Fibroblast of lung (primary cell): ENCODE results near the gene MRPL14. TPM values are rescaled to one million over a fixed set of nuclear protein-coding genes. Genes with fewer than 3 reads are reported as not detected.

Experiments
- DNase-seq, 2 donors: peaks; one replicate each; pipeline versions ENCODE4 v3.0.0 to v3.0.0-alpha.2; 2010; ENCODE audit warnings: low read depth in 2 of 2
- H2AFZ ChIP-seq: 2 replicates; pipeline ENCODE4 v1.5.1; 2012; ENCODE audit warnings: low read length, control low read depth, inconsistent platforms
- H3K27ac ChIP-seq: 2 replicates; pipeline ENCODE4 v1.5.1; 2011; ENCODE audit warnings: low read length, control low read depth; ENCODE audit not compliant: insufficient read depth
- H3K27me3 ChIP-seq: 2 replicates; pipeline ENCODE4 v1.5.1; 2011; ENCODE audit warnings: mild to moderate bottlenecking, low read length; ENCODE audit not compliant: control insufficient read depth, insufficient read depth
- H3K36me3 ChIP-seq: 2 replicates; pipeline ENCODE4 v1.5.1; 2011; ENCODE audit warnings: low read length; ENCODE audit not compliant: control insufficient read depth, insufficient read depth
- H3K4me1 ChIP-seq: 2 replicates; pipeline ENCODE4 v1.5.1; 2011; ENCODE audit warnings: low read length; ENCODE audit not compliant: control insufficient read depth, insufficient read depth; ENCODE audit errors: extremely low read depth
- H3K4me2 ChIP-seq: 2 replicates; pipeline ENCODE4 v1.5.1; 2011; ENCODE audit warnings: low read length, control low read depth; ENCODE audit not compliant: insufficient read depth; ENCODE audit errors: extremely low read depth
- H3K4me3 ChIP-seq, 4 experiments: fragments of 200-600 bp in 1 of 4; sonication (generic) in 1 of 4; replicated peaks in 1 of 4; 2 replicates each; pipeline ENCODE4 v1.5.1; 2011 to 2016; ENCODE audit warnings: low read length in 4 of 4, low read depth in 3 of 4, mild to moderate bottlenecking in 3 of 4, control low read depth in 2 of 4, inconsistent platforms in 1 of 4, mixed read lengths in 1 of 4; ENCODE audit not compliant: insufficient read depth in 1 of 4; ENCODE audit errors: control extremely low read depth in 1 of 4
- H3K79me2 ChIP-seq: 2 replicates; pipeline ENCODE4 v1.5.1; 2012; ENCODE audit warnings: mild to moderate bottlenecking, low read length, inconsistent platforms; ENCODE audit not compliant: control insufficient read depth, insufficient read depth
- H3K9ac ChIP-seq: 2 replicates; pipeline ENCODE4 v1.5.1; 2011; ENCODE audit warnings: mild to moderate bottlenecking, low read length, control low read depth; ENCODE audit not compliant: insufficient read depth
- H3K9me3 ChIP-seq: 2 replicates; pipeline ENCODE4 v1.5.1; 2012; ENCODE audit warnings: low read depth, low read length; ENCODE audit not compliant: control insufficient read depth, insufficient read depth
- H4K20me1 ChIP-seq: 2 replicates; pipeline ENCODE4 v1.5.1; 2011; ENCODE audit warnings: low read length; ENCODE audit not compliant: control insufficient read depth, insufficient read depth; ENCODE audit errors: extremely low read depth
- EZH2 ChIP-seq: IDR thresholded peaks from 2 replicates; pipeline ENCODE4 v1.5.1; 2012; ENCODE audit warnings: low read length, control low read depth, mild to moderate bottlenecking; ENCODE audit errors: missing control alignments
- polyA plus RNA-seq, 2 donors: library from polyadenylated mRNA; depleted of rRNA in 1 of 2; stranded (reverse) in 1 of 2; unstranded in 1 of 2; fragments of >200 nt; gene quantifications; 2 replicates each; pipeline ENCODE4 v1.2.1, GENCODE V29; 2011 to 2012; ENCODE audit warnings: missing spikeins in 1 of 2
- total RNA-seq: library from RNA; depleted of rRNA; stranded (reverse); fragments of >200 nt; gene quantifications from 2 replicates; pipeline ENCODE4 v1.2.1, GENCODE V29; 2014
- TF ChIP-seq, protein P1 (sequence below), 2 donors: IDR thresholded peaks in 1 of 2; conservative IDR thresholded peaks in 1 of 2; 1 replicate in 1 of 2; 2 replicates in 1 of 2; pipeline ENCODE4 v1.5.1; 2011 to 2012; ENCODE audit warnings: low read length in 2 of 2, control low read depth in 1 of 2, inconsistent platforms in 1 of 2, low read depth in 1 of 2, mild to moderate bottlenecking in 1 of 2

Gene MRPL14
- total and polyA plus RNA-seq, 2 donors (not counting 1 experiment from before 2014, with no cell fraction given): 36.2 to 60.6 TPM

- Histone ChIP-seq H3K27me3 (no peaks in the 10 kb centered on the region), H3K79me2 (no peaks in the 10 kb centered on the region), H3K4me2 (no peak within 1 kb of the TSS), H4K20me1 (no peaks in the 10 kb centered on the region), H3K36me3 (no peaks in the 10 kb centered on the region), H2AFZ (no peak within 1 kb of the TSS), H3K9ac (no peak within 1 kb of the TSS), H3K27ac (no peak within 1 kb of the TSS), H3K9me3 (no peaks in the 10 kb centered on the region), H3K4me3 (no peak within 1 kb of the TSS), H3K4me1 (no peaks in the 10 kb centered on the region)
- TF ChIP-seq EZH2: no peak
- TF ChIP-seq, protein P1, sequence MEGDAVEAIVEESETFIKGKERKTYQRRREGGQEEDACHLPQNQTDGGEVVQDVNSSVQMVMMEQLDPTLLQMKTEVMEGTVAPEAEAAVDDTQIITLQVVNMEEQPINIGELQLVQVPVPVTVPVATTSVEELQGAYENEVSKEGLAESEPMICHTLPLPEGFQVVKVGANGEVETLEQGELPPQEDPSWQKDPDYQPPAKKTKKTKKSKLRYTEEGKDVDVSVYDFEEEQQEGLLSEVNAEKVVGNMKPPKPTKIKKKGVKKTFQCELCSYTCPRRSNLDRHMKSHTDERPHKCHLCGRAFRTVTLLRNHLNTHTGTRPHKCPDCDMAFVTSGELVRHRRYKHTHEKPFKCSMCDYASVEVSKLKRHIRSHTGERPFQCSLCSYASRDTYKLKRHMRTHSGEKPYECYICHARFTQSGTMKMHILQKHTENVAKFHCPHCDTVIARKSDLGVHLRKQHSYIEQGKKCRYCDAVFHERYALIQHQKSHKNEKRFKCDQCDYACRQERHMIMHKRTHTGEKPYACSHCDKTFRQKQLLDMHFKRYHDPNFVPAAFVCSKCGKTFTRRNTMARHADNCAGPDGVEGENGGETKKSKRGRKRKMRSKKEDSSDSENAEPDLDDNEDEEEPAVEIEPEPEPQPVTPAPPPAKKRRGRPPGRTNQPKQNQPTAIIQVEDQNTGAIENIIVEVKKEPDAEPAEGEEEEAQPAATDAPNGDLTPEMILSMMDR (conservative IDR thresholded peaks at IDR 0.05 in 1 of 2, IDR thresholded peaks at IDR 0.05 in 1 of 2; ENCODE audit: low read depth in 1 of 2, low read length in 2 of 2): no peak
- DNase-seq: no peak
Measured at GRCh38 chr6:44158770-44159228, 31.5 kb upstream of the MRPL14 start, which contains the start of gene CAPN11. Gene CAPN11, plus strand, starts transcription at chr6:44158820. Its CDS starts 29 bp downstream, at chr6:44158849.

GRCh38 chr6:44157152-44157521 lies 29.9 kb upstream of the MRPL14 start:
- H2AFZ ChIP-seq: no peak overlapping the region
- no peaks in the 10 kb centered on the region for H3K79me2 ChIP-seq
- no peak for DNase-seq
- H3K9me3 ChIP-seq: no peaks in the 10 kb centered on the region
- H3K36me3 ChIP-seq: peaks cover 5% of the 10 kb centered on the region
- TF ChIP-seq EZH2: no peak
- TF ChIP-seq, protein P1 (conservative IDR thresholded peaks at IDR 0.05 in 1 of 2, IDR thresholded peaks at IDR 0.05 in 1 of 2; ENCODE audit: low read depth in 1 of 2, low read length in 2 of 2): no peak
- no peak overlapping the region for H3K27ac ChIP-seq
- no peaks in the 10 kb centered on the region for H3K27me3 ChIP-seq
- H3K4me3 ChIP-seq: no peak overlapping the region
- H3K4me1 ChIP-seq: no peaks in the 10 kb centered on the region
- no peaks in the 10 kb centered on the region for H4K20me1 ChIP-seq
- H3K9ac ChIP-seq: no peak overlapping the region
- H3K4me2 ChIP-seq: no peak overlapping the region

DNA sequence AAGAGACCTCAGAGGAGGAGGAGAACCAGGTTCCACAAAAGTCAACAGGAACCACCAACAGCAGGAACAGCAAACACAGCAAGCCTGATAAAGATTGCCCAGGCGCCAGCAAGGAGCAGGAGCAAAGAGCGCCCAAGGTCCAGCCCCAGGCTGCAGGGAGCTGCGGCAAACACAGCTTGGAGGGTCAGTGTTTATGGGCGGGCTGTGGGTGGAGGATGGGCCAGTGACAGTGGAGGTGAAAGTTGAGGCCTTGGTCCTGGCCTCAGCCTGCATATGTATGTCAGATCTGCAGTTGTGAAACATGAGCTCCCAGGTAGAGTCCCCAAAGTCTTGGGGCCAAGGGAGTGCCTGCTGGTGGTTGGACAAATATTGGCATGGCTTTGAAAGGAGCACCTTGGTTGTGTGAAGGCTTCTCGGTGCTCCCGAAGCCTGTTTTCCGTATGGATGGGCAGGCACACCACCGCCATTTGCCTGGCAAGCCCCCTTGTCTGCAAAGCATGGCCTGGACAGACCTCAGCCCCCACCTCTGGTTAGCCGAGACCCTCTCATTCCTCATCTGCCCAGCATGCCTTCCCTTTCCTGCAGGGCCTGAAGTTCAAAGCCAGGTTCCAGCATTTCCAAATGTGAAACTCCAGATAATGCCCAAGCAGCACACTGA lies 29.4 kb upstream of the MRPL14 start:
- Histone ChIP-seq H4K20me1 (no peaks in the 10 kb centered on the region), H3K27ac (no peak overlapping the region), H3K36me3 (peaks cover 5% of the 10 kb centered on the region), H2AFZ (no peak overlapping the region), H3K9ac (no peak overlapping the region), H3K79me2 (no peaks in the 10 kb centered on the region), H3K4me2 (no peak overlapping the region), H3K4me3 (no peak overlapping the region), H3K9me3 (no peaks in the 10 kb centered on the region), H3K27me3 (no peaks in the 10 kb centered on the region), H3K4me1 (no peaks in the 10 kb centered on the region)
- TF ChIP-seq, protein P1 (conservative IDR thresholded peaks at IDR 0.05 in 1 of 2, IDR thresholded peaks at IDR 0.05 in 1 of 2; ENCODE audit: low read depth in 1 of 2, low read length in 2 of 2): no peak
- TF ChIP-seq EZH2: no peak
- DNase-seq: no peak
